ENCODE results near the gene CDKL5.
"Not testable (repeated sequence)": the region's sequence is repeated elsewhere in the genome, so short reads cannot be mapped to it uniquely, and the experiment has no call there.

CDKL5 gene

GRCh38 chrX:18582910-18583493 is 157.6 kb downstream of the CDKL5 start:
- no peak overlapping the region for H3K9ac ChIP-seq (ENCODE audit: low read depth, low read length, poor library complexity, severe bottlenecking)
- TF ChIP-seq EZH2phosphoT487 (IDR thresholded peaks at IDR 0.05; ENCODE audit: borderline replicate concordance) = no peak
- TF ChIP-seq CTCF (conservative IDR thresholded peaks at IDR 0.05; ENCODE audit: low read length) = no peak
- no peaks in the 10 kb centered on the region for H3K9me3 ChIP-seq (ENCODE audit: insufficient read depth, low read depth, low read length)
- H3F3A ChIP-seq (ENCODE audit: low read depth) = no peaks in the 10 kb centered on the region
- no peak overlapping the region for H2AFZ ChIP-seq (ENCODE audit: low read length)
- no peak overlapping the region for H3K4me3 ChIP-seq (ENCODE audit: low read length, poor library complexity, severe bottlenecking)
- H3K4me2 ChIP-seq (ENCODE audit: low read depth, low read length, poor library complexity, severe bottlenecking) = no peak overlapping the region
- H3K9me2 ChIP-seq (replicated peaks; ENCODE audit: low read depth, low read length) = no peaks in the 10 kb centered on the region
- no peaks in the 10 kb centered on the region for H3K36me3 ChIP-seq (ENCODE audit: insufficient read depth, low read length)
- H3K27me3 ChIP-seq (ENCODE audit: insufficient read depth, low read length, poor library complexity, severe bottlenecking) = no peaks in the 10 kb centered on the region
- no peaks in the 10 kb centered on the region for H4K20me1 ChIP-seq (ENCODE audit: insufficient read depth, low read length, poor library complexity, severe bottlenecking)
- H3K79me2 ChIP-seq (ENCODE audit: insufficient read depth, low read length) = no peaks in the 10 kb centered on the region
- no peaks in the 10 kb centered on the region for H3K4me1 ChIP-seq (ENCODE audit: insufficient read depth, low read length, poor library complexity, severe bottlenecking)

GRCh38 chrX:18589292-18589691 is 163.9 kb downstream of the CDKL5 start:
- H3K36me3 ChIP-seq (ENCODE audit: insufficient read depth, low read length); H3F3A ChIP-seq (ENCODE audit: low read depth); H3K4me2 ChIP-seq (ENCODE audit: low read depth, low read length, poor library complexity, severe bottlenecking); H4K20me1 ChIP-seq (ENCODE audit: insufficient read depth, low read length, poor library complexity, severe bottlenecking); H3K27me3 ChIP-seq (ENCODE audit: insufficient read depth, low read length, poor library complexity, severe bottlenecking); H3K4me1 ChIP-seq (ENCODE audit: insufficient read depth, low read length, poor library complexity, severe bottlenecking); H2AFZ ChIP-seq (ENCODE audit: low read length); H3K9ac ChIP-seq (ENCODE audit: low read depth, low read length, poor library complexity, severe bottlenecking); H3K4me3 ChIP-seq (ENCODE audit: low read length, poor library complexity, severe bottlenecking); H3K9me3 ChIP-seq (ENCODE audit: insufficient read depth, low read depth, low read length); H3K79me2 ChIP-seq (ENCODE audit: insufficient read depth, low read length); H3K9me2 ChIP-seq (replicated peaks; ENCODE audit: low read depth, low read length): not testable (repeated sequence)

GRCh38 chrX:18591834-18592233 is 166.4 kb downstream of the CDKL5 start:
- no peaks in the 10 kb centered on the region for H3K9me2 ChIP-seq (replicated peaks; ENCODE audit: low read depth, low read length)
- no peaks in the 10 kb centered on the region for H4K20me1 ChIP-seq (ENCODE audit: insufficient read depth, low read length, poor library complexity, severe bottlenecking)
- H3K4me3 ChIP-seq (ENCODE audit: low read length, poor library complexity, severe bottlenecking) = no peak overlapping the region
- no peaks in the 10 kb centered on the region for H3K27me3 ChIP-seq (ENCODE audit: insufficient read depth, low read length, poor library complexity, severe bottlenecking)
- no peaks in the 10 kb centered on the region for H3K4me1 ChIP-seq (ENCODE audit: insufficient read depth, low read length, poor library complexity, severe bottlenecking)
- H3K4me2 ChIP-seq (ENCODE audit: low read depth, low read length, poor library complexity, severe bottlenecking) = no peak overlapping the region
- H3F3A ChIP-seq (ENCODE audit: low read depth) = no peaks in the 10 kb centered on the region
- no peaks in the 10 kb centered on the region for H3K36me3 ChIP-seq (ENCODE audit: insufficient read depth, low read length)
- no peak overlapping the region for H3K9ac ChIP-seq (ENCODE audit: low read depth, low read length, poor library complexity, severe bottlenecking)
- TF ChIP-seq CTCF (conservative IDR thresholded peaks at IDR 0.05; ENCODE audit: low read length) (no peak), EZH2phosphoT487 (IDR thresholded peaks at IDR 0.05; ENCODE audit: borderline replicate concordance) (no peak)
- no peaks in the 10 kb centered on the region for H3K79me2 ChIP-seq (ENCODE audit: insufficient read depth, low read length)
- H3K9me3 ChIP-seq (ENCODE audit: insufficient read depth, low read depth, low read length) = no peaks in the 10 kb centered on the region
- H2AFZ ChIP-seq (ENCODE audit: low read length) = no peak overlapping the region

GRCh38 chrX:18594079-18594478 is 168.7 kb downstream of the CDKL5 start:
- no peak overlapping the region for H3K9ac ChIP-seq (ENCODE audit: low read depth, low read length, poor library complexity, severe bottlenecking)
- H3K9me3 ChIP-seq (ENCODE audit: insufficient read depth, low read depth, low read length) = no peaks in the 10 kb centered on the region
- H3K27me3 ChIP-seq (ENCODE audit: insufficient read depth, low read length, poor library complexity, severe bottlenecking) = no peaks in the 10 kb centered on the region
- H3K4me2 ChIP-seq (ENCODE audit: low read depth, low read length, poor library complexity, severe bottlenecking) = no peak overlapping the region
- H3K9me2 ChIP-seq (replicated peaks; ENCODE audit: low read depth, low read length) = no peaks in the 10 kb centered on the region
- H3K4me1 ChIP-seq (ENCODE audit: insufficient read depth, low read length, poor library complexity, severe bottlenecking) = no peaks in the 10 kb centered on the region
- no peak overlapping the region for H2AFZ ChIP-seq (ENCODE audit: low read length)
- no peaks in the 10 kb centered on the region for H3K36me3 ChIP-seq (ENCODE audit: insufficient read depth, low read length)
- H3K4me3 ChIP-seq (ENCODE audit: low read length, poor library complexity, severe bottlenecking) = no peak overlapping the region
- H3F3A ChIP-seq (ENCODE audit: low read depth) = no peaks in the 10 kb centered on the region
- no peaks in the 10 kb centered on the region for H4K20me1 ChIP-seq (ENCODE audit: insufficient read depth, low read length, poor library complexity, severe bottlenecking)
- no peaks in the 10 kb centered on the region for H3K79me2 ChIP-seq (ENCODE audit: insufficient read depth, low read length)
- TF ChIP-seq CTCF (conservative IDR thresholded peaks at IDR 0.05; ENCODE audit: low read length) = no peak
- TF ChIP-seq EZH2phosphoT487 (IDR thresholded peaks at IDR 0.05; ENCODE audit: borderline replicate concordance) = no peak
